ENCODE results near the gene TDRD5. TPM values are rescaled to one million over a fixed set of nuclear protein-coding genes. Genes with fewer than 3 reads are reported as not detected.

Gene TDRD5
- 0.09 TPM in 2 replicates for total RNA-seq (ENCODE audit: low replicate concordance)

DNA sequence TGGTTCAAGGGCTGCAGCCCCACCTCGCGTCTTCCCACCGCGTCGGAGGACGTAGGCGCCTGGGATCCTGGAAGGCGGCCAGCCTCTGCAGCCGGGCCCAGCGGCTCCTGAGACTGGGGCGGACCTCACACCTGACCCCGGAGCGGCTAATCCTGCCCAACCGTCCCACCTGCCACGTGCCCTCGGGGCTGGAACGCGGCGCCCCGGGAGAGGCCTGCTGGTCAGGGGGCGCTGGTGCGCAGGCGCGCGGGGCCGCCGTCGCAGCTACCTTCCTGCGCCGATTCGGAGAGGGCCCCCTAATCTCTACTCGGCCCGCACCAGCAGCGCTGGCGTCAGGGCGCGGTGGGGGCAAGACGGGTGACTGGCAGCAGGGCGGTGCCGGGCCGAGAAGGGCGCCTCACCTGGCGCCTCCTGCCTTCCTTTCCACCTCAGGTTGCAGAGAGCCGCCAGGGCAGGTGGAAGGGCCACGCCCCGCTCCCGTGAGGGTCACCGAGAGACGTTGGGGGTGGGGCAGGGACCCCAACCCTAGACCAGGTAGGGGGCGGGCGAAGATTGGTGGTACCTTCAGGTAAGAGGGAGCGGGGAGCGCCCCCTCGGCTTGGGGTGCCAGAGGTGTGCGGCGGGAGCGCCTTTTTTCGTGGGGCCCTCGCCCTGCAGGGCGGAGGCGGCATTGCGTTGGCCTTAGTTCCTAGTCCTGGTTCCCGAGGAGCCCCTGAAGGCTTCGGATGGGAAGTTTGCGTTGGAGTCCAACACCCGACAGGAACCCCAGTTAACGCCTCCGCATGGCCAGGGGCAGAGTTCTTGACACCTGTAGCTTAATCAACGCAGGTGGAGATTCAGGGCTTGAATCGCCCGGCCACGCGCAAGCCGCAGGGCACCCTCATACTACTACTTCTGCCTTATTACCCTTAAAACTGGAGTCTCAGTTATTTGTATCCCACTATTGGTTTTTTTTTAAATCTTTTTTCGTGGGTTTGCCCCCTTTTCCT lies at the start of gene TDRD5:
TSS of gene TDRD5 (plus strand) at position 241 of the 989 bp plus-strand sequence. CDS start 784 bp downstream, outside the sequence.
- no peaks in the 10 kb centered on the region for H3K9me3 ChIP-seq (ENCODE audit: low read depth)
- H3K79me2 ChIP-seq (ENCODE audit: low read depth), result no peaks in the 10 kb centered on the region
- no peak within 1 kb of the TSS for H3K4me3 ChIP-seq
- no peak within 1 kb of the TSS for H3K4me2 ChIP-seq
- Mint-ChIP-seq H3K27ac (no peak within 1 kb of the TSS), H3K36me3 (no peaks in the 10 kb centered on the region), H3K4me3 (no peak within 1 kb of the TSS), H3K9me3 (no peaks in the 10 kb centered on the region), H3K4me1 (no peaks in the 10 kb centered on the region), H3K27me3 (ENCODE audit: insufficient read depth, low read depth) (no peaks in the 10 kb centered on the region)
- no peak within 1 kb of the TSS for H3K9ac ChIP-seq
- H2AFZ ChIP-seq (replicated peaks), result no peak within 1 kb of the TSS
- no peak within 1 kb of the TSS for H3K27ac ChIP-seq
- DNase-seq (ENCODE audit: low spot score), result peak; percentile 10
- H3F3A ChIP-seq (ENCODE audit: low read depth), result no peaks in the 10 kb centered on the region
- peaks cover 20% of the 10 kb centered on the region for H3K27me3 ChIP-seq
- no peaks in the 10 kb centered on the region for H3K4me1 ChIP-seq
- TF ChIP-seq EZH2phosphoT487 (IDR thresholded peaks at IDR 0.05) (no peak), EZH2 (IDR thresholded peaks at IDR 0.05) (no peak)
- TF ChIP-seq, protein P1, sequence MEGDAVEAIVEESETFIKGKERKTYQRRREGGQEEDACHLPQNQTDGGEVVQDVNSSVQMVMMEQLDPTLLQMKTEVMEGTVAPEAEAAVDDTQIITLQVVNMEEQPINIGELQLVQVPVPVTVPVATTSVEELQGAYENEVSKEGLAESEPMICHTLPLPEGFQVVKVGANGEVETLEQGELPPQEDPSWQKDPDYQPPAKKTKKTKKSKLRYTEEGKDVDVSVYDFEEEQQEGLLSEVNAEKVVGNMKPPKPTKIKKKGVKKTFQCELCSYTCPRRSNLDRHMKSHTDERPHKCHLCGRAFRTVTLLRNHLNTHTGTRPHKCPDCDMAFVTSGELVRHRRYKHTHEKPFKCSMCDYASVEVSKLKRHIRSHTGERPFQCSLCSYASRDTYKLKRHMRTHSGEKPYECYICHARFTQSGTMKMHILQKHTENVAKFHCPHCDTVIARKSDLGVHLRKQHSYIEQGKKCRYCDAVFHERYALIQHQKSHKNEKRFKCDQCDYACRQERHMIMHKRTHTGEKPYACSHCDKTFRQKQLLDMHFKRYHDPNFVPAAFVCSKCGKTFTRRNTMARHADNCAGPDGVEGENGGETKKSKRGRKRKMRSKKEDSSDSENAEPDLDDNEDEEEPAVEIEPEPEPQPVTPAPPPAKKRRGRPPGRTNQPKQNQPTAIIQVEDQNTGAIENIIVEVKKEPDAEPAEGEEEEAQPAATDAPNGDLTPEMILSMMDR (IDR thresholded peaks at IDR 0.05), result no peak
- H3K36me3 ChIP-seq, result no peaks in the 10 kb centered on the region
- no peaks in the 10 kb centered on the region for H4K20me1 ChIP-seq (ENCODE audit: low read depth)

DNA sequence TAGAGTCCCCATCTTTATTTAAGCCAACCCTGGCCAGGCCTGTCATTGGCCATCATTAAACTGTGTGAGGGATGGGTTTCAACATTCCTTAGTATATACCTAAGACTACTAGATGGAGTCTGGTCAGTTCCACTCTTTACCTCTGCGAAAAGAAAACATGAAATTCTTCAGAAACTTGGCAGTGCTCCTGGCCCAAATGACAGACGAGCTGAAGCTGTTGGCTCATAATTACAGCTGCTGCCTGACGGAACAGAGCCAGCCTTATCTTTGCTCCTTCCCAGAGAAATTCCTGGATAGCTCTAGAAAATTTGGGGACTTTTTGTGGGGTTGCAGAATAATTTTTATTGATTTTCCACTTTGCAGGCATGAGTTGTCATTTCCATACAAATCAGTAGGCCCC lies 46.3 kb upstream of the TDRD5 start:
- peaks cover 2% of the 10 kb centered on the region for H3K9me3 Mint-ChIP-seq
- Histone ChIP-seq H3K9me3 (ENCODE audit: low read depth) (no peaks in the 10 kb centered on the region), H3F3A (ENCODE audit: low read depth) (no peaks in the 10 kb centered on the region), H3K79me2 (ENCODE audit: low read depth) (no peaks in the 10 kb centered on the region), H3K4me3 (no peak overlapping the region), H3K9ac (no peak overlapping the region), H3K4me2 (no peak overlapping the region), H2AFZ (replicated peaks) (no peak overlapping the region), H3K27ac (no peak overlapping the region), H3K27me3 (no peaks in the 10 kb centered on the region), H3K36me3 (no peaks in the 10 kb centered on the region), H3K4me1 (peaks cover 4% of the 10 kb centered on the region), H4K20me1 (ENCODE audit: low read depth) (no peaks in the 10 kb centered on the region)
- H3K36me3 Mint-ChIP-seq, result no peaks in the 10 kb centered on the region
- no peak for DNase-seq (ENCODE audit: low spot score)
- H3K4me3 Mint-ChIP-seq, result no peak overlapping the region
- peaks cover 3% of the 10 kb centered on the region for H3K27me3 Mint-ChIP-seq (ENCODE audit: insufficient read depth, low read depth)
- peaks cover 4% of the 10 kb centered on the region for H3K4me1 Mint-ChIP-seq
- TF ChIP-seq EZH2phosphoT487 (IDR thresholded peaks at IDR 0.05) (no peak), EZH2 (IDR thresholded peaks at IDR 0.05) (no peak)
- TF ChIP-seq, protein P1 (IDR thresholded peaks at IDR 0.05), result no peak
- H3K27ac Mint-ChIP-seq, result no peak overlapping the region

GRCh38 chr1:179547021-179547535 lies 44.6 kb upstream of the TDRD5 start:
- Histone ChIP-seq H3K4me3 (no peak overlapping the region), H3K4me2 (no peak overlapping the region), H3K36me3 (no peaks in the 10 kb centered on the region), H3K9ac (no peak overlapping the region), H3K27me3 (no peaks in the 10 kb centered on the region), H3K79me2 (ENCODE audit: low read depth) (no peaks in the 10 kb centered on the region), H2AFZ (replicated peaks) (peak overlapping the region; percentile 42), H3K4me1 (peaks cover 4% of the 10 kb centered on the region), H3K27ac (no peak overlapping the region), H3K9me3 (ENCODE audit: low read depth) (no peaks in the 10 kb centered on the region), H4K20me1 (ENCODE audit: low read depth) (no peaks in the 10 kb centered on the region), H3F3A (ENCODE audit: low read depth) (no peaks in the 10 kb centered on the region)
- Mint-ChIP-seq H3K36me3 (no peaks in the 10 kb centered on the region), H3K4me1 (peaks cover 4% of the 10 kb centered on the region), H3K9me3 (peaks cover 2% of the 10 kb centered on the region), H3K27me3 (ENCODE audit: insufficient read depth, low read depth) (peaks cover 3% of the 10 kb centered on the region), H3K4me3 (no peak overlapping the region), H3K27ac (peak overlapping the region; percentile 53)
- no peak for TF ChIP-seq EZH2phosphoT487 (IDR thresholded peaks at IDR 0.05)
- peak; percentile 8 for DNase-seq (ENCODE audit: low spot score)

Measured in neural progenitor cell (in vitro differentiated cells).